Keratinocyte (primary cell): Measurements from ENCODE around the gene COG3.
"Not testable (repeated sequence)": the region's sequence is repeated elsewhere in the genome, so short reads cannot be mapped to it uniquely, and the experiment has no call there.

ENCODE experiments used
- CTCF ChIP-seq, 3 experiments: IDR thresholded peaks in 1 of 3; conservative IDR thresholded peaks in 1 of 3; optimal IDR thresholded peaks in 1 of 3; 2 replicates in 2 of 3; 3 replicates in 1 of 3; pipeline versions ENCODE3 to v1.5.1; 2011; ENCODE audit warnings: low read length in 3 of 3, mild to moderate bottlenecking in 3 of 3, moderate library complexity in 2 of 3, control low read depth in 1 of 3, inconsistent platforms in 1 of 3; ENCODE audit not compliant: insufficient read depth in 2 of 3; ENCODE audit errors: extremely low read depth in 1 of 3
- EZH2 ChIP-seq: IDR thresholded peaks from one replicate; pipeline ENCODE4 v1.6.1; 2012; ENCODE audit warnings: inconsistent platforms, mild to moderate bottlenecking, low read length, moderate library complexity

GRCh38 chr13:45426056-45426841 is 38.5 kb upstream of the COG3 start:
- not testable (repeated sequence) for TF ChIP-seq CTCF (optimal IDR thresholded peaks at IDR 0.05 in 1 of 3, IDR thresholded peaks at IDR 0.05 in 1 of 3, conservative IDR thresholded peaks at IDR 0.05 in 1 of 3; ENCODE audit: extremely low read depth in 1 of 3, insufficient read depth in 2 of 3, low read length in 3 of 3); EZH2
